Stimulated activated CD4-positive, alpha-beta T cell treated with anti-CD3 and anti-CD28 coated beads, Interleukin-4, amount 100 ng/mL, for 4 hours (primary cell): ENCODE data around the gene GALM.
"Not testable (repeated sequence)": the region's sequence is repeated elsewhere in the genome, so short reads cannot be mapped to it uniquely, and the experiment has no call there.

ENCODE experiments used
- DNase-seq, 2 experiments: peaks; one replicate each; pipeline ENCODE4 v3.0.0-alpha.2; 2020

Gene GALM

DNA sequence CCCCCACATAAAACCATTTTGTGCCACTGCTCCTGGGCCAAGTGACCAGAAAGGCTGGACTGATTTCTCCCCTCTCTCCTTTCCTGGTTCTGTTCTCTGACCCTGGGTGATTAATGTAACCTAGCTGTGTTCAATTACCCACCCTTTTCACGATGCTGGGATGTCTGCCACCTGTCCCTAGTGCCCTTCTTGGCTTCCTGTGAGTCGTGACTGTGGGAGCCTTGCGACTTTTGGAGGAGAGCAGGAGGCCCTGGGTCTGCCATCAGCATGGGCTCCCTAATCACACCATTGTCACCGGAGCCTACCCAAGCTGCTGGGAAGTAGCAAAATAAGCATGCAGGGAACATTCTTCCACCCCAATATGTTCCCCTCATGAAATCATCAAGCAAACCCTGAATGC is 47.0 kb downstream of the GALM start:
- no peak for DNase-seq

DNA sequence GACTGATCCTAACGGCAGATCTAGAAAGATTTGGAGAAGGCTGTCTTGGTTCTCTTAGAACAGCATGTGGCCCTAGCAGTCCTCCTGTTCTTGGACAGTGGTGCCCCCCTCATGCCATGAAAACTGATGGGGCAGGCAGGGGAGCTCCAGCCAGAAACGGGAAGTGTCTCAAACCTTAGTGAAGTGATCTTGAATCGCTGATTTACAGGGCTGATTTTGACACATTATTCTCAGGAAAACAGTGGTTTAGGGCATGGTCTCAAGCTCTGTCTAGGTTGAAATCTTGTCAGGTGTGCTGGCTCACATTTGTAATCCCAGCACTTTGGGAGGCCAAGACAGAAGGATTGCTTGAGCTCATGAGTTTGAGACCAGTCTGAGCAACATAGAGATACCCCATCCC is 47.4 kb downstream of the GALM start:
- no peak for DNase-seq

DNA sequence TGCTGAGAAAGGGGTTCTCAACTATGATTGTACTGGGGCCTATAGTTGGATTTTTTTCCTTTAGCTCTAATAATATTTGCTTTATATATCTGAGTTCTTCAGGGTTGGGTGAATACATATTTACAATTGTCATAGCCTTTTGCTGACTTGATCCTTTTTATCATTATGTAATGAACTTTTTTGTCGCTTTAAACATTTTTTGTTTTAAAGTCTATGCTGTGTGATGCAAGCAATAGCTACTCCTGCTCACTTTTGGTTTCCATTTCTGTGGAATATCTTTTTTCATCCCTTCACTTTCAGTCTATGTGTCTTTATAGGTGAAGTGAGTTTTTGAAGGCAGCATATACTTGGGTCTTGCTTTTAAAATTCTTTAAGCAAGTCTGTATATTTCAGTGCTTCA is 49.0 kb downstream of the GALM start:
- not testable (repeated sequence) for DNase-seq

DNA sequence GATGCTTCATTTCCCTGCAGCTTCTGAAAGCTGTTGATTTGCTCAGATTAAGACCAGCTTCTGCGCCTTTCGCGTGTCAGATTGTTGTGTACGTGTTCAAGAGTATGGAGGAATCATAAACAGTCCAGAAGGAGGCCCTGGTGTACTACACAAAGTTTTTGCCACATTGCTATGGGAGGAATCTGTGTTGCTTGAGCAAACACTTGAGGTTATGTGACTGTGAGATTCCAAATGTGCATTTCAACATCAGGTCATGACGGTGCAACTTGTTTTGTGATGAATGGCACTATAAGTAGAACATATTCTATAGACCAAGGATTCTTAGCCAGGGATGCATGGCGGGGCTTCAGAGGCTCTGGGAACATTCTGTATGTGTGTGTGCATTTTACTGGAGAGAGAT is 50.3 kb downstream of the GALM start:
- DNase-seq = no peak

DNA sequence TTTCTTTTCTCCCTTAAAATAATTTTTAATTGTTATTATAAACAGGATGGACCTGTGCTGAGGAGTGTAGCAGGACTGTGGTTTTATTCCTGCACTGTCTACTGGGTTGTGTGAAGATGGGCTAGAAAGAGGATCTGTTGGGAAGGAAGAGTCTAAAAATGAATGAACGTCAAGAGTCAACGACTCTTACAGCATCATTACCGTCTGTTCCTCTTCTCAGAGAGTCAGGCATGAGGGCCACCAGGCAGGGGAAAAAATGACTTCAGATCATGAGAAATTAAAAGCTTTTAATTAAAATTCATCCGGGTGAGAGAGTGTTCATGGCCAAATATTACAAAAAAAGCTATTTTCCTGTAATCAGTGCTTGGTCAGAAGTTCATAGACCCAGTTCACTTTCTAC is 52.7 kb downstream of the GALM start:
- DNase-seq = no peak

DNA sequence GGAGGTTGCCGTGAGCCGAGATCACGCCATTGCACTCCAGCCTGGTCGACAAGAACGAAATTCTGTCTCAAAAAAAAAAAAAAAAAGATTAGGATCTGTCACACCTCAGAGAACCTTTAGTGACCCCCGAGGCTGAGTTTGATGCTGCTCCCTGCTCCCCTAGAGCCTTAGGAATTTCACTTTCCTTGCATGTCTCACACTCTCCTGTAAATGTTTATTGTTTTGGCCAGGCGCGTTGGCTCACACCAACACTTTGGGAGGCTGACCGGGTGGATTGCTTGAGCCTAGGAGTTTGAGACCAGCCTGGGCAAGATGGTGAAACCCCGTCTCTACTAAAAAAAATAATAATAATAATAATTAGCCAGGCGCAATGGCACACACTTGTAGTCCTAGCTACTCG is 53.8 kb downstream of the GALM start:
- no peak for DNase-seq

DNA sequence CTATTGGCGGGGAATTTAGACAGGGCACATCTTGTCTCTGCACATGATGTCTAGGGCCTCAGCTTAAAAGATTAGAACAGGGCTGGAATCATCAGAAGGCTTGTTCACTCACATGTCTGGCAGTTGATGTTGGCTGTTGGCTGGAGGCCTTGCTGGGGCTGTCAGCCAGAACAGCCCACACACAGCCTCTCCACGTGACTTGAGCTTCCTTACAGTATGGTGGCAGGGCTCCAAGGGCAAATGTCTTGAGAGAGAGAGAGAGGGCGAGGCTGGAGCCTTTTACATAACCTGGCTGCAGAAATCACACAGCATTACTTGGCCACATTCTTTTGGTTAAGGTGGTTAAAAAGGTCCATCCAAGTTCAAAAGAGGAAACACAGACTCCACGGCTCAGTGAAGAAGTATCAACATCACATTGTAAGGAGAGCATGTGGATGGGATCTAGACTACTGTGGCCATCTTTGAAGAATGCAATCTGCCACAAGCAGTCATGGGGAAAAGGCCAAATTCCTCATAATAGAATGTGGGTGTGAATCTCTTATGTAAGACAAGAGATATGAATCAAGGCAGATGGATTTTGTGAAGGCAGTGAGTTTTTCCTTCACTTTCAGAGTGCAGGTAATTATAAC is 54.8 kb downstream of the GALM start:
- no peak for DNase-seq

DNA sequence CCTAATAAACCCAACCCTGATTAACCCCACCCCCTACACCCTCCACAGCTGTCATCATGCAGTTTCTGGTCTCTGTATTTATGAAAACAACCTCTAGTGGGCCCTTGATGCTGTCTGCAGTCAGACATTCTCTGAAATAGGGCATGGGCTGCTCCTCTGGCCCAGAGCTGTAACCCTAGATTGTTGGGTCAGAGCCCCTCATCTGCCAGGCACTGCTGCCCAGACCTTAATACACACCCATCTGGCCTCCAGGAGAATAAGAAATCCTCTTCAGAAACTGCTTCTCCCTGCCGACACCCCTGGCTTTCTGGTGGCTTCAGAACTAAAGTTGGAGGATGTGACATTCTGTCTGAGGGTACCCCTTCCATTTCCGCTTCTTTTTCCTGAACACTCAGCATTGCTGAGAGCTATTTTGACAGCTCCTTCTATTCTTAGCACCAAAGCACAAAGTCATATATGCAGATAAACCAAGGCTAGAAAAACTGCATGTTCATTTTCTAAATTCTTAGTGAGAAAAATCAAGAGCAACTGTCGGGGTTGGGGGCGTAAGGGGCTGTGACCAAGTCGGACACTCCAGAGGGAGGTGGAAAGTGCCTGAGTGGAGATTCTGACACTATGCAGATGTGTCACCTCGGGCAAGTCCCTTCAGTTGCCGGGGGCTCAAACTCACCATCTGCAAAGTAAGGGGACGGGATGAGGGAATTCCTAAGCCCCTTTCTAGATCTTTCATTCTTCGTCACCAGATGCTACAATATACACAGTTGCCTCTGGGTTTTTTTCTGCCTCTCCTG is 56.6 kb downstream of the GALM start:
- peak; percentile 56 to 62 for DNase-seq

DNA sequence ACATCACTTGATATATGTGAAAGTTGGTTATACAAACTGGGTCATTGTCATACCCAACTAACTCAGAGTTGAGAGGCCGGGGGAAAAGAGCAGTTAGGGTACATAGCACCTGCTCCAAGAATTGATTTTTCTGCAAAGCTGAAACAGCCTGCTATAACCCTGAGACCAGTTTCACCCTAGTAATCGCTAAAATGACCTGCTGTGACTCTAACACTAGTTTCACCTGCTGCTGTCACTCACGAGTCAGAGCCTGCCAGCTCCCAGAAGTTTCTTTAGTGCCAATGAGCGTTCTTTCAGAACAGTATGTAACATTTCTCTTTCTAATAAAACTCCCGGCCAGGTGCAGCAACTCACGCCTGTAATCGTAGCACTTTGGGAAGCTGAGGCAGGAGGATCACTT is 57.3 kb downstream of the GALM start:
- DNase-seq = no peak

DNA sequence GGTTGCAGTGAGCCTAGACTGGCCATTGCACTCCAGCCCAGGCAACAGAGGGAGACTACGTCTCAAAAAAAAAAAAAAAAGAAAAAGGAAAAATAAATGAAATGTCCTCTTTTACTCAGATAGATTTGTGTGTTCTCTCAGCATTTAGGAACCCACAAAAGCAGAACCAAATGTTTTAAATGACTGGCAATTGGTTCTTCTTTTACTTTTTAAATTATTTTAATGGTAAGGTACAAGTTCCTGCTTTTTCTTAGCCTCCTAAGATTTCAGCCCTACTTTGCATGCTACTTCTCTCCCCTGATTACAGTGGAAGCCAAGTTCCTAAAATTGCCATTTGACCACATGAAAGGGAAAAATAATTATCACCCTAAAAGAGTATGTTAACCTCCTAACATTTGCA is 61.7 kb downstream of the GALM start:
- DNase-seq = no peak

DNA sequence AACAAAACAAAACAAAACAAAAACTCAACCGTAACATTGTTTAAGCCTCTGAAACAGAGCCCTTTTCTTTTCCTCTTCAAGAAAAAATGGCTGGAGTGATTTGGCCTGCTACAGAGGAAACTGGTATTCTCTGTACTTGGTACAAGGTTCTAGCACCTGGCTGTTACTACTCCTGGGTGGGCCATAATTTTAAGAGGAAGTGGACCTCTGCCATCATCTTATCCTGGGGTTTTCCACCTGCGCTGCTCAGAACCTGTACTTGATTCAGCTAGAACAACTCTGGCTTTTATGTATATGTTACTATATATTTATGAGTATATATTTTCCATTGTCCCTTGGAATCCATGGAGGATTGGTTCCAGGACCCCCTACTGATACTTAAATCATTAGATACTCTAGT is 62.8 kb downstream of the GALM start:
- DNase-seq = no peak

DNA sequence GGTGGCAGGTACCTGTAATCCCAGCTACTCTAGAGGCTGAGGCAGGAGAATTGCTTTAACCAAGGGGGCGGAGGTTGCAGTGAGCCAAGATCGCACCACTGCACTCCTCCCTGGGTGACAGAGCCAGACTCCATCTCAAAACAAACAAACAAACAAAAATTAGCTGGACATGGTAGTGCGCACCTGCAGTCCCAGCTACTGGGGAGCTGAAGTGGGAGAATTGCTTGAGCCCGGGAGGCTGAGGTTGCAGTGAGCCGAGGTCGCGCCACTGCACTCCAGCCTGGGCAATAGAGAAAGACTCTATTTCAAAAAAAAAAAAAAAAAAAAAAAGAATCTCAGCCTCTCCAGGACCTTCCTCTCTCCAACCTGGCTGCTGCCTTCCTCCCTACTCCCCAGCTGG is 65.2 kb downstream of the GALM start:
- DNase-seq = no peak

DNA sequence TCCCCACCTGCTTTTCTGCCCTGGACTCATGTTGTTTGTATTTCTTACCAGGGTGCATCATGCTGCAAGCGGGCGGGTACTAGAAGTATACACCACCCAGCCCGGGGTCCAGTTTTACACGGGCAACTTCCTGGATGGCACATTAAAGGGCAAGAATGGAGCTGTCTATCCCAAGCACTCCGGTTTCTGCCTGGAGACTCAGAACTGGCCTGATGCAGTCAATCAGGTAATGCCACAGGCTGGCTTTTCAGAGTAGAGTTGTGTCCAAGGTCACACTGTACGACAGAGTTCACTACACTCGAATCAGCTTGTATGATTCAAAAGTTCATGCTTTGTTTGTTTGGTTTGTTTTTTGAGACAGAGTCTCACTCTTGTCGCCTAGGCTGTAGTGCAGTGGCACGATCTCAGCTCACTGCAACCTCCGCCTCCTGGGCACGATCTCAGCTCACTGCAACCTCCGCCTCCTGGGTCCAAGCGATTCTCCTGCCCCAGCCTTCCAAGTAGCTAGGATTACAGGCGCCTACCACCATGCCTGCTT is 65.8 kb downstream of the GALM start:
- DNase-seq = no peak

DNA sequence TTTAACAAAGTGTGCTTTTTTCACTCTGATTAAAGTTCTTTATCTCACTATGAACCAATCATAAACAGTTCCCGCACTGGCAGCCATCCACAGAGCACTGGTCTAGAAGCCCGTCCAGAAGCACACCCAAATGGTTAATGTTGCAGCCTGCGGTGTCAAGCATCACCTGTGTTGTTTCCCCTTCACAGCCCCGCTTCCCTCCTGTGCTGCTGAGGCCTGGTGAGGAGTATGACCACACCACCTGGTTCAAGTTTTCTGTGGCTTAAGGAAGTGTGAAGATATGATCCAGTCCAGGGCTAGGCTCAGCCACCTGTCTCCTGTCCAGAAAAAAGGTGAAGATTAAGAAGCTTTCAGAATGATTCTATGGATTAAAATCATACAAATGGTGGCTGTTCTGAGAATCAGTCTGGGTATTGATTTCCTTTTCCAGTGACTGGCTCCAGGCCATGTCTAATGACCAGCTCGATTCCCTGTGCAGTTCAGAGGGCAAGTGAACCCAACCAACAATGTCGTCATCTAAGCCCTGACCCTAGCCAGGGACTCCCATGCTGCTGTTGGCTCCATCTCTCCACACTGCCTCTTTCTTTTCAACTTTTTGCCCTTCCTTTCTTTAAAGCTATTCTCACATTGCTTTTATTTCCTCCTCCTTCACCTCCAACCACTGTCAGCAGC is 67.5 kb downstream of the GALM start:
- DNase-seq = no peak

DNA sequence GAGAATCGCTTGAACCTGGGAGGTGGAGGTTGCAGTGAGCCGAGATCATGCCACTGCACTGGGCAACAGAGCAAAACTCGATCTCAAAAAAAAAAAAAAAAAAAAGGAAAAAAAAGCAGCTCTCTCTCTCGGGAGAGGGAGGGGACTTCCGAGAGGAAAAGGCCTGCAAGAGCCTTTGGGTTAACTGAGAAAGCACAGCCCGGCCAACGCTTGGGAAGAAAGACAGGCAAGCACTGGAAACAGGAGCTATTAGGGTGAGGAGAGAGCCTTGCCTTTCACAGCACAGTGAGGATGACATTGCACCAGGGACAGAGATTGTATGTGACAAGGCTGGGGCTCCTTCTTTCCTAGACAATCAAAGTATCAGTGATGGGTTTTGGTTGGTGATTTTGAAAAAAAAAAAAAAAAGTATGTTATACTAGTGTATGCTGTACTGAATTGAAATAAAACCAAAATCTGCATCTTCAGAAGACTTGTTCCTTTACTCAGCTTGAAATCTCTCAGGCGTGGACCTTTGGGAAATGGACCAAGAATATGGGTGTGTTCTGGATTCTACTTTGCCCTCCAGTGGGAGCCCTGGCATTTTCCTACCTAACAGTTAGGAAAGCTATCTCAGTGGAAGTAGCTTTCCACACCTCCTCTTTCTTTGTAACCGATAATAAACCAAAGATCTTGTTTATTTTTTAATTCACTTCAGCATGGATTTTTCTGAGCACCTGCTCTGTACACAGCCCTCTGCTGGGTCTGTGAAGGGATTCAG is 68.6 kb downstream of the GALM start:
- no peak for DNase-seq

DNA sequence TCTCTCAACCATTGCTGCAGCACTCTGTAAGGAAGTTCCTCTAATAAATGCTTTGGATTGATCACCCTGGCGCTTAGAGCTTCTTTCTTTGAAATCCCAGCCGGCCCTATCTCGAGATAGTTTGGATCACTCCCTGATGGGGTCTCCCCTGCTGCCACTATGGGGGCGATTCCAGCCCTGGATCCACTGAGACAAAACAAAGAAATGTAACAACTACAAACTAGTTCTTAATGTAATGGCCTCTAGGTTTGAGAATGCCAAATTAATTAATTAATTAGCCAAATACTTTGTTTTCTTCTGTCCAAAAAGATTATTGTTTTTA is 70.0 kb downstream of the GALM start:
- DNase-seq = no peak

DNA sequence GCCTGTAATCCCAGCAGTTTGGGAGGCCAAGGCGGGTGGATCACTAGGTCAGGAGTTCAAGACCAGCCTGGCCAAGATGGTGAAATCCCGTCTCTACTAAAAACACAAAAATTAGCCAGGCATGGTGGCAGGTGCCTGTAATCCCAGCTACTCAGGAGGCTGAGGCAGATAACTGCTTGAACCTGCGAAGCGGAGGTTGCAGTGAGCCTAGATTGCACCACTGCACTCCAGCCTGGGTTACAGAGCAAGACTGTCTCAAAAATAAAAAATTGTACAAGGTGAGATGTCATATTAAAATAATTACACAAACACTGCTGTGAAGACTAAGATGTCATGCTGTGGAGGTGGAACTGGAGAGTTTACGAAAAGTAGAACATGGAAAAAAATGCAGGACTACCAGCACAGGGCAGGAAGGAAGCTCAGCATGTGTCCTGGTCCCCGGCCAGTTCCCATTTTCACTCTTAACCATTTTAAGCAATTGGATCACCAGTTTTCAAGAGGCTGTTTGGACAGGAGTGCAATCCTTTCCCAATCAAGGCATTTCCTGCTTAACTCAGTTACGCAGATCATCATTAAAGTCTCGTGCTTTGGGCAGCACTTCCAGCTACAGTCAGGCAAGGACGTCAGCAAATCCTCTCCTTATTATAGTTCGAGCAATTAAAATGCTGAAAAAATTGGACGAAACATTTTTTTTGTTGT is 71.2 kb downstream of the GALM start:
- not testable (repeated sequence) for DNase-seq

DNA sequence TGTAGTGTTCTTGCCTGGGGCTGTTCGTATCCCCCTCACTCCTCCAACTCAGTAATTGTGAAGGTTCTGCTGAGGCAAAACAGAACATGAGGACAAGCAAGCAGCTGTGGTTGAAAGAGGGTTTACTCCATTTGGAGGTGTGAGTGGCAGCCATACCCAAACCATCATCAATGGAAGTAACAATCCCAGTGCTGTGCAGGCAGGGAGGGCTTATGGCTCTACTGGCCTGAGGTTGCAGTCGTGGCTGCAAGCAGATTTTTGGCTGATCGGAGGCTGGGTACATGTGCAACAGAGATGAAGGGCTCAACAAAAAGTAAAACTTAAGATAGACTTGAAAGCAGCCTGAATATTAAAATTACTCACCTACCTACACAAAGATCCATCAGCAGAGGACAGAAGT is 72.0 kb downstream of the GALM start:
- DNase-seq = no peak

DNA sequence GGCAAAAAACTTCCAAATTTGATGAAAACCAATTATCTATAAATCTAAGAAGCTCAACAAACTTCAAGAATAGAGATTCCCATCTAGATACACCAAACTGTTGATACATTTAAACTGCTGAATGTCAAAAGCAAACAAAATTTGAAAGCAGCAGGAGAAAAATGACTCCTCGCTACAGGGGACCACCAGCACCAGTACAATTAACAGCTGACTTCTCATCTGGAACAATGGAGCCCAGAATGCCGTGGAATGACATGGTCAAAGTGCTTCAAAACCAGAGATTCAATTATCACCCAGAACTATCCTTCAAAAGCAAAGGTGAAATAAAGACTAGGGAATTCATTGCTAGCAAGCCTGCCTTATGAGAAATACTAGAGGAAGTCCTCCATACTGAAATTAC is 73.6 kb downstream of the GALM start:
- DNase-seq = no peak

DNA sequence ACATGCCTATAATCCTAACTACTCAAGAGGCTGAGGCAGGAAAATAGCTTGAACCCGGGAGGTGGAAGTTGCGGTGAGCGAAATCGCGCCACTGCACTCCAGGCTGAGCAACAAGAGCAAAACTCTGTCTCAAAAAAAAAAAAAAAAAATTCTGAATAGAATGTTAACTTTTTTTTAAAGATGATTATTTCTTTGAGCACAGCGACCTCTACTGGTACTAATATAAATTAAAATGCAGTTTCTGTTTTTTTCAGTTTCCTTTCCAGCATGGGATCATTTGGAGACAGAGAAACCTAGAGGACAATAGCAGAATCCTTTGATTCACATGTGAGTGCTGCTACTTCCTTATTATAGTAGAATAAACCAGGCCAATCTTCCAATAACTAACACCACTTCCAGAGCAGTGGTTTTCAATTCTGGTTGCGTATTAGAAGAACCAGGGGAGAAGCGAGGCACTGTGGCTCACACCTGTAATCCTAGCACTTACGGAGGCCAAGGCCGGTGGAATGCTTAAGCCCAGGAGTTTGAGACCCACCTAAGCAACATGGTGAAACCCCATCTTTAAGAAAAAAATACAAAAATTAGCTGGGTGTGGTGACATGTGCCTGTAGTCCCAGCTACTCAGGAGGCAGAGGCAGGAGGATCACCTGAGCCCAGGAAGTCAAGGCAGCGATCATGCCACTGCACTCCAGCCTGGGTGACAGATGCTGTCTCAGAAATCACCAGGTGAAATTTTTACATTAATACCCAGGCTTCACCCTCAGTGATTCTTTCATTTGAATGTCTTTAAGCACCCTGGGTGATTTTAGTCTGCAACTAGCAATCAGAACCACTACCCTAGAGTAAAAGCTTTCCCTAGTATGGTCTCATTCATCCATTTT is 75.2 kb downstream of the GALM start:
- no peak for DNase-seq

DNA sequence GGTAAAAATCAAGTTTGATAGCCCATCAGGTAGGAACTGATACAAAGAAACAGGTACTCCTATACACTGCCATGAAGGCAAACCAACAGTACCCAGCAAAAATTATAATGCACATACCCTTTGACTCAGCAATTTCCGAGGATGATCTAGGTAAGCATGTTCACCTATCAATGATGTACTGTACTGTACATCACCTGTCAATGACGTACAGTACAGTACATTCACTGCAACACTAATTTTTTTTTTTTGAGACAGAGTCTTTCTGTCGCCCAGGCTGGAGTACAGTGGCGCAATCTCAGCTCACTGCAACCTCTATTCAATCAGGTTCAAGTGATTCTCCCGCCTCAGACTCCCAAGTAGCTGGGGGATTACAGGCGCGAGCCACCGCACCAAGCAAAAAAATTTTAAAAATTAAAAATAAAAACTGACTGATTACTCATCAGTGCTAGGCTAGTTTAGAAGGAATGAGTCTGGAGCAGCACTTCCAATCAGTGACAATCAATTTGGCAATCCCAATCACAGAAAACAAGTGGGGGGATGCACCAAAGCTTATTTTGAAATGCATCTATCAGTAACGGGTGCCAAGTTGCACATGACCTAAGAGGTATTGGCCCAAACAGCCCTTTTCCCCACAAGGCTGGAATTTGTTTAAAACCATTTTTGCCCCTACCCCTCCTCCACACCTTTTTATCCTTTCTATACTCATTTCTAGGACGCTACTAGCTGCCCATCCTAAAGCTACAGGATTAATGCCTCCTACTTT is 77.1 kb downstream of the GALM start:
- no peak for DNase-seq
